Upper lobe of left lung (tissue), 4 donors: ENCODE results near the gene FBXL17.

Experiments
- CTCF ChIP-seq, 6 experiments: fragments of 450-650 bp in 4 of 6; fragments of 200-600 bp in 2 of 6; sonication (generic) in 2 of 6; IDR thresholded peaks; one replicate each; pipeline ENCODE4 v1.5.1; 2016 to 2019; ENCODE audit warnings: antibody characterized with exemption in 6 of 6
- EP300 ChIP-seq, 4 donors: sonication (generic); formaldehyde crosslinking; IDR thresholded peaks; one replicate each; pipeline ENCODE4 v1.5.1; 2017; ENCODE audit warnings: antibody characterized with exemption in 4 of 4, control low read depth in 2 of 4
- POLR2A ChIP-seq, 4 donors: fragments of 450-650 bp; IDR thresholded peaks; one replicate each; pipeline ENCODE4 v1.5.1; 2016 to 2017; ENCODE audit warnings: antibody characterized with exemption in 4 of 4, mild to moderate bottlenecking in 2 of 4
- POLR2AphosphoS5 ChIP-seq, 2 donors: sonication (generic); formaldehyde crosslinking; IDR thresholded peaks; one replicate each; pipeline ENCODE4 v1.5.1; 2017; ENCODE audit warnings: antibody characterized with exemption in 2 of 2

GRCh38 chr5:107820429-107820828 is 561.5 kb downstream of the FBXL17 start:
- TF ChIP-seq POLR2A (IDR thresholded peaks at IDR 0.05) (no peak), CTCF (IDR thresholded peaks at IDR 0.05) (no peak), POLR2AphosphoS5 (IDR thresholded peaks at IDR 0.05) (no peak), EP300 (IDR thresholded peaks at IDR 0.05) (no peak)
